HepG2 (cell line): ENCODE results near the gene CNTNAP1. TPM values are rescaled to one million over a fixed set of nuclear protein-coding genes. Genes with fewer than 3 reads are reported as not detected.

Experiments used
- ATF2 ChIP-seq: sonication (generic); formaldehyde crosslinking; IDR thresholded peaks from 2 replicates; pipeline ENCODE4 v1.4.0; 2020; ENCODE audit warnings: missing genetic modification reagents
- CBX1 ChIP-seq: IDR thresholded peaks from one replicate; pipeline ENCODE4 v1.6.1; 2016; ENCODE audit warnings: antibody characterized with exemption, low read depth
- EED ChIP-seq: sonication (generic); formaldehyde crosslinking; IDR thresholded peaks from 2 replicates; pipeline ENCODE4 v1.5.0; 2020; ENCODE audit warnings: mild to moderate bottlenecking, missing genetic modification reagents
- ETV6 ChIP-seq: sonication (generic); formaldehyde crosslinking; conservative IDR thresholded peaks from 2 replicates; pipeline ENCODE4 v1.4.0; 2020; ENCODE audit warnings: missing genetic modification reagents
- GABPA ChIP-seq, 2 experiments: IDR thresholded peaks; 2 replicates each; pipeline ENCODE4 v1.6.1; 2011 to 2016; ENCODE audit warnings: low read depth in 2 of 2, low read length in 1 of 2, missing biosample characterization in 1 of 2, missing genetic modification characterization in 1 of 2
- HHEX ChIP-seq: IDR thresholded peaks from 2 replicates; pipeline ENCODE4 v1.6.1; 2016; ENCODE audit warnings: control low read depth
- MAFK ChIP-seq, 2 experiments: IDR thresholded peaks in 1 of 2; conservative IDR thresholded peaks in 1 of 2; 2 replicates each; pipeline ENCODE4 v1.6.1; 2011; ENCODE audit warnings: improper control_type of control experiment in 2 of 2, low read length in 2 of 2
- MTA1 ChIP-seq: sonication (generic); formaldehyde crosslinking; IDR thresholded peaks from 2 replicates; pipeline ENCODE4 v1.4.0; 2020; ENCODE audit warnings: missing genetic modification reagents, mild to moderate bottlenecking, borderline replicate concordance
- MTF1 ChIP-seq: sonication (generic); formaldehyde crosslinking; IDR thresholded peaks from 2 replicates; pipeline ENCODE4 v1.5.0; 2020; ENCODE audit warnings: missing genetic modification reagents
- MYNN ChIP-seq: sonication (generic); formaldehyde crosslinking; IDR thresholded peaks from 2 replicates; pipeline ENCODE4 v1.4.0; 2020; ENCODE audit warnings: mild to moderate bottlenecking, low read depth, missing genetic modification reagents
- PTBP1 ChIP-seq: fragments of 200-400 bp; formaldehyde crosslinking; IDR thresholded peaks from 2 replicates; pipeline ENCODE4 v1.6.1; 2018; ENCODE audit warnings: low read length, low read depth; ENCODE audit not compliant: poor library complexity, severe bottlenecking
- RAD21 ChIP-seq: fragments of 450-650 bp; formaldehyde crosslinking; IDR thresholded peaks from 2 replicates; pipeline ENCODE4 v1.5.0; 2020; ENCODE audit warnings: mild to moderate bottlenecking
- SMC3 ChIP-seq: IDR thresholded peaks from 2 replicates; pipeline ENCODE4 v1.6.1; 2011; ENCODE audit warnings: low read length, improper control_type of control experiment
- XBP1 ChIP-seq: sonication (generic); formaldehyde crosslinking; IDR thresholded peaks from 2 replicates; pipeline ENCODE4 v1.5.0; 2020; ENCODE audit warnings: missing genetic modification reagents
- YEATS4 ChIP-seq: sonication (generic); formaldehyde crosslinking; IDR thresholded peaks from 2 replicates; pipeline ENCODE4 v1.4.0; 2020; ENCODE audit warnings: missing genetic modification reagents, borderline replicate concordance
- ZBTB38 ChIP-seq: sonication (generic); formaldehyde crosslinking; IDR thresholded peaks from 2 replicates; pipeline ENCODE4 v1.5.1; 2020; ENCODE audit warnings: mild to moderate bottlenecking, missing genetic modification reagents
- ZC3H4 ChIP-seq: sonication (generic); formaldehyde crosslinking; IDR thresholded peaks from 2 replicates; pipeline ENCODE4 v1.4.0; 2020; ENCODE audit warnings: missing genetic modification reagents, borderline replicate concordance
- ZNF34 ChIP-seq: sonication (generic); formaldehyde crosslinking; IDR thresholded peaks from 2 replicates; pipeline ENCODE4 v1.4.0; 2020; ENCODE audit warnings: mild to moderate bottlenecking, missing genetic modification reagents, borderline replicate concordance
- ZNF414 ChIP-seq: sonication (generic); formaldehyde crosslinking; IDR thresholded peaks from 2 replicates; pipeline ENCODE4 v1.5.0; 2020; ENCODE audit warnings: missing genetic modification reagents
- ZNF441 ChIP-seq: sonication (generic); formaldehyde crosslinking; IDR thresholded peaks from 2 replicates; pipeline ENCODE4 v1.7.0; 2021; ENCODE audit warnings: missing genetic modification reagents, borderline replicate concordance
- ZNF564 ChIP-seq: sonication (generic); formaldehyde crosslinking; IDR thresholded peaks from 2 replicates; pipeline ENCODE4 v1.8.1; 2023; ENCODE audit warnings: mild to moderate bottlenecking, missing genetic modification reagents
- ZNF639 ChIP-seq: conservative IDR thresholded peaks from 2 replicates; pipeline ENCODE4 v1.6.1; 2018; ENCODE audit warnings: missing genetic modification reagents
- ZNF749 ChIP-seq: sonication (generic); formaldehyde crosslinking; IDR thresholded peaks from 2 replicates; pipeline ENCODE4 v1.8.0; 2022; ENCODE audit warnings: mild to moderate bottlenecking, missing genetic modification reagents, moderate library complexity, borderline replicate concordance
- ZNF768 ChIP-seq: sonication (generic); formaldehyde crosslinking; IDR thresholded peaks from 2 replicates; pipeline ENCODE4 v1.4.0; 2020; ENCODE audit warnings: missing genetic modification reagents
- ZNF776 ChIP-seq: sonication (generic); formaldehyde crosslinking; IDR thresholded peaks from 2 replicates; pipeline ENCODE4 v1.4.0; 2020; ENCODE audit warnings: mild to moderate bottlenecking, missing genetic modification reagents
- ZSCAN5A ChIP-seq: sonication (generic); formaldehyde crosslinking; IDR thresholded peaks from 2 replicates; pipeline ENCODE4 v1.8.0; 2022; ENCODE audit warnings: mild to moderate bottlenecking, missing genetic modification reagents, borderline replicate concordance
- polyA plus RNA-seq, 8 experiments: library from polyadenylated mRNA; depleted of rRNA in 3 of 8; stranded (reverse) in 7 of 8; unstranded in 1 of 8; fragments of >200 nt; fragmentation: Illumina TruSeq in 4 of 8; extraction: Trizol in 4 of 8; gene quantifications; 2 replicates each; pipeline versions ENCODE4 v1.2.1 to v1.2.3, GENCODE V29; 2011 to 2016; ENCODE audit warnings: low read depth in 4 of 8, missing spikeins in 1 of 8, mixed read lengths in 1 of 8; ENCODE audit not compliant: insufficient read depth in 1 of 8
- total RNA-seq, 5 experiments: library from RNA; depleted of rRNA; stranded (reverse); fragments of >200 nt; fragmentation: Illumina TruSeq; extraction: Trizol; gene quantifications; 2 replicates each; pipeline ENCODE4 v1.2.3, GENCODE V29; 2016; ENCODE audit warnings: low read depth in 1 of 5

CNTNAP1 gene
- total and polyA plus RNA-seq, 2 of the 13 experiments (the other 11 are each of a cell fraction or from before 2014, with no cell fraction given): 4.5 to 7.7 TPM

GRCh38 chr17:42659079-42659931, 23.0 kb upstream of the CNTNAP1 start, which contains the start of gene TUBG2 (continued):
- TF ChIP-seq ZNF776 (CRISPR knock-in tag) (peak; percentile 90), RAD21 (CRISPR knock-in tag) (no peak; the same call in 1 of the 2 replicates), ZSCAN5A (CRISPR knock-in tag) (no peak), ZNF749 (CRISPR knock-in tag) (no peak; the same call in 1 of the 2 replicates), XBP1 (CRISPR knock-in tag) (peak; percentile 69; the same call in 1 of the 2 replicates), PTBP1 (no peak), ETV6 (CRISPR knock-in tag) (peak; percentile 88), MAFK (conservative IDR thresholded peaks at IDR 0.05 in 1 of 2, IDR thresholded peaks at IDR 0.05 in 1 of 2; ENCODE audit: low read length in 2 of 2) (no peak), ZC3H4 (CRISPR knock-in tag) (no peak), EED (CRISPR knock-in tag) (peak; percentile 60; the same call in 1 of the 2 replicates), ZNF639 (no peak; the same call in 1 of the 2 replicates), YEATS4 (CRISPR knock-in tag) (peak; percentile 85), SMC3 (no peak), ATF2 (peak; percentile 58; the same call in 1 of the 2 replicates), HHEX (CRISPR knock-in tag) (no peak), GABPA (IDR thresholded peaks at IDR 0.05; ENCODE audit: low read depth, low read length) (no peak), GABPA (CRISPR knock-in tag; IDR thresholded peaks at IDR 0.05; ENCODE audit: low read depth) (no peak), ZNF564 (peak; percentile 64; the same call in 1 of the 2 replicates), ZNF441 (CRISPR knock-in tag) (peak; percentile 15; the same call in 1 of the 2 replicates), MYNN (CRISPR knock-in tag) (0 out of 2 replicates have a peak, but pooled peaks have one; percentile 81), ZNF34 (CRISPR knock-in tag) (no peak), ZNF414 (CRISPR knock-in tag) (no peak), CBX1 (no peak), ZBTB38 (CRISPR knock-in tag) (no peak; the same call in 1 of the 2 replicates), MTF1 (CRISPR knock-in tag) (no peak), MTA1 (CRISPR knock-in tag) (no peak), ZNF768 (CRISPR knock-in tag) (peak; percentile 70; the same call in 1 of the 2 replicates)
